K562 (cell line): ENCODE results near the gene SMU1. TPM values are rescaled to one million over a fixed set of nuclear protein-coding genes. Genes with fewer than 3 reads are reported as not detected.
A peak's percentile ranks its signal among the peaks of the same experiment; 100 is the strongest.

Experiments used
- ATAC-seq: fragments of 200-7000 bp; cut with Tn5 transposase; 3 replicates; pipeline ENCODE4 v1.9.1; 2020; ENCODE audit warnings: moderate library complexity
- BruUV-seq: library from RNA; stranded (reverse); fragments of 400-500 nt; replicated peaks from 2 replicates; lab custom pipeline; 2021; lab: Mats Ljungman, UMichigan
- CTCF ChIA-PET: fragments of 300-600 bp; formaldehyde crosslinking; extraction: SDS; loops from one replicate; lab custom pipeline; 2021; ENCODE audit warnings: low intra/inter-chr PET ratio; lab: Yijun Ruan, JAX
- POLR2A ChIA-PET: fragments of 300-600, 350-650 bp; sonication (Branson Sonifier 250); formaldehyde crosslinking; extraction: SDS; loops from one replicate; lab custom pipeline; 2021; ENCODE audit warnings: antibody characterized with exemption, inconsistent platforms; lab: Yijun Ruan, JAX
- DNase-seq, 4 experiments: peaks; one replicate each; pipeline versions ENCODE4 v3.0.0 to v3.0.0-alpha.2; 2011 to 2018; ENCODE audit warnings: low spot score in 3 of 4, mixed read lengths in 3 of 4; ENCODE audit errors: extremely low read depth in 1 of 4
- FAIRE-seq: peaks from 2 replicates; lab custom pipeline; 2011; peaks lifted over from hg19 to GRCh38; lab: Jason Lieb, UNC
- H2AFZ ChIP-seq: 2 replicates; pipeline ENCODE4 v1.6.0; 2011; ENCODE audit warnings: low read depth, low read length, control low read depth, inconsistent platforms
- H3K27ac ChIP-seq: fragments of 200-600 bp; 3 replicates; pipeline ENCODE4 v1.8.0; 2011; ENCODE audit warnings: low read depth, mild to moderate bottlenecking, control low read depth, inconsistent platforms, low read length, moderate library complexity, mixed read lengths; ENCODE audit errors: extremely low read depth
- H3K27me3 ChIP-seq, 2 experiments: fragments of 300-600 bp in 1 of 2; 2 replicates in 1 of 2; 3 replicates in 1 of 2; pipeline versions ENCODE4 v1.6.0 to v1.8.0; 2011; ENCODE audit warnings: inconsistent platforms in 2 of 2, low read length in 2 of 2, mild to moderate bottlenecking in 1 of 2, mixed read lengths in 1 of 2, moderate library complexity in 1 of 2; ENCODE audit not compliant: control insufficient read depth in 2 of 2, insufficient read depth in 2 of 2
- H3K36me3 ChIP-seq: fragments of 300-600 bp; 3 replicates; pipeline ENCODE4 v1.8.0; 2011; ENCODE audit warnings: mild to moderate bottlenecking, low read length, inconsistent platforms; ENCODE audit not compliant: control insufficient read depth, insufficient read depth
- H3K4me1 ChIP-seq, 2 experiments: fragments of 200-600 bp in 1 of 2; replicated peaks in 1 of 2; 2 replicates in 1 of 2; 3 replicates in 1 of 2; pipeline versions ENCODE4 v1.5.1 to v1.8.0; 2011; ENCODE audit warnings: inconsistent platforms in 2 of 2, low read length in 2 of 2, mild to moderate bottlenecking in 1 of 2, mixed read lengths in 1 of 2, moderate library complexity in 1 of 2; ENCODE audit not compliant: control insufficient read depth in 2 of 2, insufficient read depth in 2 of 2
- H3K4me2 ChIP-seq: 2 replicates; pipeline ENCODE4 v1.6.1; 2011; ENCODE audit warnings: low read length, control low read depth, inconsistent platforms, mixed read lengths; ENCODE audit not compliant: insufficient read depth
- H3K4me3 ChIP-seq: fragments of 200-600 bp; sonication (generic), shearing (Covaris generic); 2 replicates; pipeline ENCODE4 v1.5.1; 2016; ENCODE audit warnings: control low read depth, inconsistent platforms
- H3K79me2 ChIP-seq: fragments of 200-600 bp; 3 replicates; pipeline ENCODE4 v1.8.0; 2011; ENCODE audit warnings: low read length, inconsistent platforms; ENCODE audit not compliant: control insufficient read depth, insufficient read depth
- H3K9ac ChIP-seq, 2 experiments: 2 replicates each; pipeline versions ENCODE4 v1.6.0 to v1.6.1; 2011; ENCODE audit warnings: low read depth in 2 of 2, low read length in 2 of 2, control low read depth in 1 of 2, inconsistent platforms in 1 of 2, mild to moderate bottlenecking in 1 of 2, mixed read lengths in 1 of 2; ENCODE audit not compliant: insufficient read depth in 1 of 2
- H3K9me1 ChIP-seq: one replicate; pipeline ENCODE4 v1.6.0; 2011; ENCODE audit warnings: inconsistent platforms, mild to moderate bottlenecking, low read length, moderate library complexity; ENCODE audit not compliant: control insufficient read depth, insufficient read depth
- H3K9me3 ChIP-seq: replicated peaks from 2 replicates; pipeline ENCODE4 v1.5.1; 2011; ENCODE audit warnings: low read depth, low read length, inconsistent platforms; ENCODE audit not compliant: control insufficient read depth, insufficient read depth
- H4K20me1 ChIP-seq: replicated peaks from 2 replicates; pipeline ENCODE4 v1.6.1; 2011; ENCODE audit warnings: low read length, inconsistent platforms, mixed read lengths; ENCODE audit not compliant: control insufficient read depth, insufficient read depth
- ARID3A ChIP-seq: IDR thresholded peaks from 2 replicates; pipeline ENCODE4 v1.6.1; 2012; ENCODE audit warnings: low read depth, low read length, improper control_type of control experiment, borderline replicate concordance
- CHD2 ChIP-seq: IDR thresholded peaks from 2 replicates; pipeline ENCODE4 v1.6.1; 2011; ENCODE audit warnings: low read depth, low read length
- FIP1L1 ChIP-seq: fragments of 200-400 bp; formaldehyde crosslinking; IDR thresholded peaks from 2 replicates; pipeline ENCODE4 v1.6.1; 2018; ENCODE audit warnings: mild to moderate bottlenecking, low read depth, low read length; ENCODE audit not compliant: poor library complexity, severe bottlenecking
- HMGXB4 ChIP-seq: sonication (generic); formaldehyde crosslinking; IDR thresholded peaks from 2 replicates; pipeline ENCODE4 v1.8.1; 2023; ENCODE audit warnings: mild to moderate bottlenecking, missing genetic modification reagents
- L3MBTL2 ChIP-seq: fragments of 450-650 bp; IDR thresholded peaks from 2 replicates; pipeline ENCODE4 v1.6.1; 2016; ENCODE audit warnings: mild to moderate bottlenecking, moderate library complexity
- MTA3 ChIP-seq: fragments of 450-650 bp; formaldehyde crosslinking; IDR thresholded peaks from 2 replicates; pipeline ENCODE4 v1.6.1; 2017; ENCODE audit warnings: mild to moderate bottlenecking, borderline replicate concordance
- RUNX1 ChIP-seq: sonication (generic); IDR thresholded peaks from 2 replicates; pipeline ENCODE4 v1.6.1; 2016; ENCODE audit warnings: antibody characterized with exemption, low read depth
- SMAD4 ChIP-seq: fragments of 250-450 bp; sonication (Bioruptor Pico); conservative IDR thresholded peaks from 2 replicates; pipeline ENCODE4 v1.8.0; 2021; ENCODE audit warnings: inconsistent platforms, mild to moderate bottlenecking, moderate library complexity
- SRSF9 ChIP-seq: fragments of 200-400 bp; formaldehyde crosslinking; IDR thresholded peaks from 2 replicates; pipeline ENCODE4 v1.6.1; 2017; ENCODE audit warnings: low read depth, low read length, borderline replicate concordance
- TCF7 ChIP-seq: sonication (generic); IDR thresholded peaks from 2 replicates; pipeline ENCODE4 v1.6.1; 2016; ENCODE audit warnings: antibody characterized with exemption, borderline replicate concordance
- TEAD1 ChIP-seq, 2 experiments: fragments of 450-650 bp in 1 of 2; sonication (generic) in 1 of 2; formaldehyde crosslinking; IDR thresholded peaks; 2 replicates each; pipeline versions ENCODE4 v1.4.0 to v1.8.0; 2020 to 2022; ENCODE audit warnings: mild to moderate bottlenecking in 2 of 2, missing genetic modification reagents in 1 of 2
- ZNF212 ChIP-seq: fragments of 450-650 bp; formaldehyde crosslinking; IDR thresholded peaks from 2 replicates; pipeline ENCODE4 v1.4.0; 2020; ENCODE audit warnings: mild to moderate bottlenecking
- ZNF277 ChIP-seq: fragments of 250-450 bp; sonication (Bioruptor Pico); IDR thresholded peaks from 2 replicates; pipeline ENCODE4 v1.8.0; 2022; ENCODE audit warnings: inconsistent platforms, mild to moderate bottlenecking, moderate library complexity, borderline replicate concordance
- ZNF511 ChIP-seq: sonication (generic); formaldehyde crosslinking; IDR thresholded peaks from 2 replicates; pipeline ENCODE4 v1.8.0; 2022; ENCODE audit warnings: mild to moderate bottlenecking, missing genetic modification reagents
- ZNF766 ChIP-seq: fragments of 200-800 bp; sonication (Bioruptor generic); conservative IDR thresholded peaks from 2 replicates; pipeline ENCODE4 v1.6.1; 2016; ENCODE audit warnings: missing genetic modification characterization, missing compliant biosample characterization
- ZNF778 ChIP-seq: fragments of 450-650 bp; formaldehyde crosslinking; IDR thresholded peaks from 2 replicates; pipeline ENCODE4 v1.4.0; 2020; ENCODE audit warnings: mild to moderate bottlenecking, moderate library complexity
- ZSCAN29 ChIP-seq: fragments of 450-650 bp; IDR thresholded peaks from 2 replicates; pipeline ENCODE4 v1.6.1; 2017
- WGBS: fragments of 100-300 bp; shearing (Covaris generic); methylation state at CpG from one replicate; pipeline ENCODE4 v1.1.6; 2016; ENCODE audit warnings: low coverage, mixed read lengths; ENCODE audit not compliant: insufficient coverage; ENCODE audit errors: missing lambda C conversion rate; 5-methylcytosine and 5-hydroxymethylcytosine counted together
- in situ Hi-C: fragments of 300-500 bp; cut with MboI; formaldehyde crosslinking; loops from 4 replicates; pipeline ENCODE4 v1.15.0; 2018; ENCODE audit warnings: inconsistent platforms, mixed read lengths
- intact Hi-C: fragments of 100-400 bp; cut with micrococcal nuclease; formaldehyde crosslinking; loops from 2 replicates; pipeline ENCODE4 v1.14.2; 2022
- polyA plus RNA-seq, 8 experiments: library from polyadenylated mRNA; depleted of rRNA in 4 of 8; stranded (reverse) in 5 of 8; unstranded in 3 of 8; fragments of >200 nt; fragmentation: Nextera tagmentation in 2 of 8; fragmentation: Illumina TruSeq in 1 of 8; extraction: Ambion mirVana in 2 of 8; extraction: Trizol in 1 of 8; gene quantifications; 2 replicates each; pipeline versions ENCODE4 v1.2.1 to v1.2.3, GENCODE V29; 2011 to 2014; ENCODE audit warnings: inconsistent platforms in 1 of 8, missing spikeins in 1 of 8
- total RNA-seq, 7 experiments: library from RNA; depleted of rRNA in 6 of 7; stranded (reverse); fragments of >200 nt in 6 of 7; fragmentation: Illumina TruSeq in 2 of 7; extraction: Trizol in 2 of 7; gene quantifications; 2 replicates each; pipeline versions ENCODE4 v1.2.1 to v1.2.3, GENCODE V29; 2011 to 2021; ENCODE audit warnings: low replicate concordance in 1 of 7

Gene SMU1
- total and polyA plus RNA-seq, 9 of the 15 experiments (the other 6 are each of a cell fraction or from before 2014, with no cell fraction given), result 13.2 to 33.4 (median 20.7) TPM

- CTCF ChIA-PET, result no interaction called here
- in situ Hi-C loops, result no loop called here
- no peak overlapping the region for H3K27ac ChIP-seq
- ATAC-seq (peak; percentile 36), DNase-seq (no peak), FAIRE-seq (no peak)
- H3K4me2 ChIP-seq, result no peak overlapping the region
- peaks cover 37% of the 10 kb centered on the region for H3K79me2 ChIP-seq
- no peak overlapping the region for H3K4me3 ChIP-seq
- H3K4me1 ChIP-seq, result no peaks in the 10 kb centered on the region; a peak in 1 of 5 replicates
- no peak overlapping the region for H2AFZ ChIP-seq
- POLR2A ChIA-PET, result interaction anchor here (0.5 to 6.2 kb wide), 5 partner anchors 9 to 207 kb away, joined by 3 to 64 read pairs (median 3); partner anchors contain the start of genes APTX and DNAJA1
- BruUV-seq, result no TSS peak
- no peaks in the 10 kb centered on the region for H3K9me1 ChIP-seq
- no peaks in the 10 kb centered on the region for H3K27me3 ChIP-seq
- 66% methylated on average over 2 of the region's 2 CpGs for WGBS
- intact Hi-C loops, result no loop called here
- H3K9me3 ChIP-seq, result no peaks in the 10 kb centered on the region
- peaks cover 12% of the 10 kb centered on the region; the same call in 2 of the 3 replicates for H3K36me3 ChIP-seq
- 0 out of 2 replicates have a peak, but pooled peaks cover 4% of the 10 kb centered on the region for H4K20me1 ChIP-seq
- no peak overlapping the region for H3K9ac ChIP-seq
- TF ChIP-seq SMAD4 (CRISPR knock-in tag) (no peak), ZNF212 (CRISPR knock-in tag) (no peak), HMGXB4 (CRISPR knock-in tag) (no peak), ZNF511 (CRISPR knock-in tag) (no peak), ZSCAN29 (no peak), ZNF766 (no peak), TEAD1 (CRISPR knock-in tag; IDR thresholded peaks at IDR 0.05) (no peak), ZNF277 (CRISPR knock-in tag) (no peak), FIP1L1 (no peak), RUNX1 (no peak), ARID3A (no peak), SRSF9 (no peak), TCF7 (no peak), MTA3 (no peak), ZNF778 (no peak), L3MBTL2 (no peak), CHD2 (no peak)
Measured at GRCh38 chr9:33013962-33014664, 62.4 kb downstream of the SMU1 start.
